Measurements from ENCODE around the gene ZNF296.
A peak's percentile ranks its signal among the peaks of the same experiment; 100 is the strongest.
"Not testable (repeated sequence)": the region's sequence is repeated elsewhere in the genome, so short reads cannot be mapped to it uniquely, and the experiment has no call there.

Gene ZNF296

GRCh38 chr19:45076029-45076850, at the start of gene ZNF296:
Gene ZNF296 (minus strand): TSS chr19:45076478. CDS start chr19:45076373, 105 bp downstream.
- peak; percentile 81 for DNase-seq (ENCODE audit: low spot score)

GRCh38 chr19:45125360-45125759, 49.1 kb upstream of the ZNF296 start:
- DNase-seq (ENCODE audit: low spot score), result no peak

- DNase-seq (ENCODE audit: low spot score), result no peak
These were observed 47.7 kb upstream of the ZNF296 start for GRCh38 chr19:45124021-45124420.

- DNase-seq (ENCODE audit: low spot score), result no peak
These were observed 47.2 kb upstream of the ZNF296 start for GRCh38 chr19:45123440-45123850.

GRCh38 chr19:45122832-45123231, 46.6 kb upstream of the ZNF296 start:
- no peak for DNase-seq (ENCODE audit: low spot score)

GRCh38 chr19:45121827-45122345, 45.6 kb upstream of the ZNF296 start:
- no peak for DNase-seq (ENCODE audit: low spot score)

GRCh38 chr19:45119582-45119981, 43.3 kb upstream of the ZNF296 start:
- no peak for DNase-seq (ENCODE audit: low spot score)

- not testable (repeated sequence) for DNase-seq (ENCODE audit: low spot score)
These were observed 42.5 kb upstream of the ZNF296 start for GRCh38 chr19:45118591-45119355.

- no peak for DNase-seq (ENCODE audit: low spot score)
These were observed 41.8 kb upstream of the ZNF296 start for GRCh38 chr19:45118106-45118505.

- no peak for DNase-seq (ENCODE audit: low spot score)
These were observed 41.4 kb upstream of the ZNF296 start for GRCh38 chr19:45117671-45118070.

- no peak for DNase-seq (ENCODE audit: low spot score)
These were observed 40.9 kb upstream of the ZNF296 start for GRCh38 chr19:45117167-45117594.

GRCh38 chr19:45115809-45116615, 39.7 kb upstream of the ZNF296 start:
- no peak for DNase-seq (ENCODE audit: low spot score)

GRCh38 chr19:45114116-45114515, 37.8 kb upstream of the ZNF296 start:
- DNase-seq (ENCODE audit: low spot score), result no peak

GRCh38 chr19:45113628-45114027, 37.4 kb upstream of the ZNF296 start:
- no peak for DNase-seq (ENCODE audit: low spot score)

- no peak for DNase-seq (ENCODE audit: low spot score)
These were observed 36.0 kb upstream of the ZNF296 start for GRCh38 chr19:45112111-45112827.

GRCh38 chr19:45110851-45111266, 34.6 kb upstream of the ZNF296 start:
- DNase-seq (ENCODE audit: low spot score), result no peak

GRCh38 chr19:45107621-45108150, 31.4 kb upstream of the ZNF296 start:
- no peak for DNase-seq (ENCODE audit: low spot score)

GRCh38 chr19:45106363-45106762, 30.1 kb upstream of the ZNF296 start:
- DNase-seq (ENCODE audit: low spot score), result not testable (repeated sequence)

- DNase-seq (ENCODE audit: low spot score), result no peak
These were observed 28.5 kb upstream of the ZNF296 start for GRCh38 chr19:45104658-45105349.

- DNase-seq (ENCODE audit: low spot score), result no peak
These were observed 27.4 kb upstream of the ZNF296 start for GRCh38 chr19:45103508-45104319.
